ENCODE measurements around the gene ATF3.

Gene ATF3

DNA sequence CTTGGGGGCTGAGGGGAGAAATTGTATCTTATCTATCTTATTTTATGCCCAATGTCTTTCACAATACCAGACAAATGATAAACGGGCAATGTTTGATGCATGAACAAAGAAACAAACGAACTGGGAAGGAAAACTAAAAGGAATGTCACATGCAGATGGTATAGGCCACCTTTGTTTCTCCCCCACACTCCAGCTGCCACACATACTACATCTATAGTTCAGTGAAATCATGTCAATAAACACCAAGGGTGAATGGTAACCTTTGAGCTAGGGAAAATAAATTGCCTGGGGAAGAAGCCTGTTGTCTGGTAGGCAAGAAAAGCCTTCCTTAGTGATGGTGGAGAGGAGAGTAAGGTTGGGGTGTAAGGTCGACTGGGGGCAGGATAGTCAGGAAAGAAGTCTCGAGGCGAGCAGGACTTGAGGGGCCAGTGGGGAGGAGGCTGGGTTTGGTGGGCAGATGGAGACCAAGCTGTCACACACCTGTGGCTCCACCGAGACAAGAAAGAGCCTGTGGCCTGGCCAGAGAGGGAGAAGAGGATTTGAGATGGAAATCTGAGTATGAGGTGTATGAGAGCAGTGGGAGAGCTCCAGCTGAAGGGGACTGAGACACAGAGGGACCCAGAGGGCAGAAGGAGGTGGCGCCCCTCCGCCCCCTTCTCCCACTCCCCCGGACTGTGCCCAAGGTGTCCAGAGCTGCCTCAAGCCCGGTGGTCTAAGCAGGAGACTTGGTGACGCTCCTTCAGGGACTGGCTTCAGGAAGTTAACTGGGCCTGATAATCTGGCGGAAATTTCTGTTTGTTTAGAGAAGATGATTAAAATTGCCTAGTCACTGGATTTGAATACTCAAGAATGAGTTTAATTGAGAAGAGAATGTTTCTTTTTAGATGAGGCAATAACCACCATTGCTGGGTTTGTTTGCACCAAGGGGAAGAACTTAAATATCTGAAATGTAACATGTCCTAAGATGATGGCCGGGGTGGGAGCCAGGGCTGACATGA, 37.3 kb downstream of the ATF3 start:
- H3K4ac ChIP-seq (ENCODE audit: low read length), result no peak overlapping the region
- no peak overlapping the region for H3K27ac ChIP-seq (replicated peaks; ENCODE audit: low read length)
- H3K79me1 ChIP-seq (ENCODE audit: low read depth, low read length), result no peaks in the 10 kb centered on the region
- no peak for DNase-seq (ENCODE audit: low spot score)
- no peak overlapping the region for H4K91ac ChIP-seq (ENCODE audit: low read depth, low read length, poor library complexity)
- no peak overlapping the region for H3K23ac ChIP-seq (ENCODE audit: low read depth, low read length, poor library complexity)
- no peak overlapping the region for H2BK120ac ChIP-seq (ENCODE audit: low read depth, low read length)
- no CpG with 5 or more reads among the region's 13 CpGs for WGBS, 2 donors (ENCODE audit: extremely low coverage in 2 of 2, insufficient read length in 2 of 2, insufficient replicate concordance in 1 of 2)
- no peak overlapping the region for H2BK15ac ChIP-seq (ENCODE audit: low read length)
- H2AFZ ChIP-seq (ENCODE audit: low read length), result no peak overlapping the region
- H3K14ac ChIP-seq (ENCODE audit: low read length), result no peak overlapping the region
- no peak overlapping the region for H3K4me3 ChIP-seq (ENCODE audit: low read length in 2 of 2)
- H2BK12ac ChIP-seq (ENCODE audit: low read length), result no peak overlapping the region
- H3K4me2 ChIP-seq (ENCODE audit: insufficient read depth, low read length, poor library complexity, severe bottlenecking), result no peak overlapping the region
- H2AK5ac ChIP-seq (ENCODE audit: low read depth, low read length), result no peak overlapping the region
- no peak overlapping the region for H3K9ac ChIP-seq (ENCODE audit: low read depth, low read length, poor library complexity)
- peak overlapping the region; percentile 17 for H2BK5ac ChIP-seq (ENCODE audit: low read length)
- H3K4me1 ChIP-seq (ENCODE audit: control insufficient read depth in 2 of 2, insufficient read depth in 1 of 2, low read depth in 1 of 2, low read length in 2 of 2), result no peaks in the 10 kb centered on the region
- H3K18ac ChIP-seq (ENCODE audit: low read length), result peak overlapping the region; percentile 33
- no peaks in the 10 kb centered on the region for H3K9me3 ChIP-seq (replicated peaks in 1 of 2; ENCODE audit: control insufficient read depth in 2 of 2, insufficient read depth in 1 of 2, low read depth in 1 of 2, low read length in 2 of 2)
- peaks cover 0 to 19% (median 0%) of the 10 kb centered on the region in 3 experiments for H3K27me3 ChIP-seq (ENCODE audit: control insufficient read depth in 3 of 3, insufficient read depth in 3 of 3, low read depth in 1 of 3, low read length in 3 of 3)
- H3K36me3 ChIP-seq (replicated peaks in 1 of 2; ENCODE audit: control insufficient read depth in 2 of 2, insufficient read depth in 2 of 2, low read length in 2 of 2), result no peaks in the 10 kb centered on the region
- no peak overlapping the region for H4K8ac ChIP-seq (ENCODE audit: low read depth, low read length)

DNA sequence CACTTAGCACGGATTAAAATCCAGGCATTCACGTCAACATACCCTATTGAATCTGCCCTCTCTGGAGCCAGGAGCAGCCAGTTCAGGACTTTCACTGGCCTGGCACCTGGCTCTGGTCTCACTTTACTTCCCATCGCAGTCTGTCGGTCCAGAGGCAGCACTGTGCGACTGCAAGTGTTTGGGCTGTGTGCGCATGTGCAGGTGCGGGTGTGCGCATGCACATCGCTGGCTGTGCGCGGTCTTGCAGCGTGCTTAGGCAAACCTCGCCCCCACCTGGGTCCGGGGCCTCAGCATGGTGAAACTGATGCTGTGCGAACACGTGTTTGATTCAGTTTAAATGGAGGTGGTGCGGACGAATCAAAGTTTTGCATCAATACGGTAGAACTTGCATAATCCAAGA, 38.0 kb downstream of the ATF3 start:
- no peak overlapping the region for H3K4me3 ChIP-seq (ENCODE audit: low read length in 2 of 2)
- no peaks in the 10 kb centered on the region for H3K9me3 ChIP-seq (replicated peaks in 1 of 2; ENCODE audit: control insufficient read depth in 2 of 2, insufficient read depth in 1 of 2, low read depth in 1 of 2, low read length in 2 of 2)
- no peaks in the 10 kb centered on the region for H3K4me1 ChIP-seq (ENCODE audit: control insufficient read depth in 2 of 2, insufficient read depth in 1 of 2, low read depth in 1 of 2, low read length in 2 of 2)
- no peak for DNase-seq (ENCODE audit: low spot score)
- no CpG with 5 or more reads among the region's 19 CpGs for WGBS, 2 donors (ENCODE audit: extremely low coverage in 2 of 2, insufficient read length in 2 of 2, insufficient replicate concordance in 1 of 2)
- no peak overlapping the region for H2BK12ac ChIP-seq (ENCODE audit: low read length)
- no peak overlapping the region for H2BK5ac ChIP-seq (ENCODE audit: low read length)
- H2AFZ ChIP-seq (ENCODE audit: low read length), result no peak overlapping the region
- H4K8ac ChIP-seq (ENCODE audit: low read depth, low read length), result no peak overlapping the region
- H3K9ac ChIP-seq (ENCODE audit: low read depth, low read length, poor library complexity), result no peak overlapping the region
- H3K4ac ChIP-seq (ENCODE audit: low read length), result no peak overlapping the region
- no peaks in the 10 kb centered on the region for H3K36me3 ChIP-seq (replicated peaks in 1 of 2; ENCODE audit: control insufficient read depth in 2 of 2, insufficient read depth in 2 of 2, low read length in 2 of 2)
- H3K23ac ChIP-seq (ENCODE audit: low read depth, low read length, poor library complexity), result peak overlapping the region; percentile 45
- no peak overlapping the region for H2BK15ac ChIP-seq (ENCODE audit: low read length)
- no peak overlapping the region for H4K91ac ChIP-seq (ENCODE audit: low read depth, low read length, poor library complexity)
- no peak overlapping the region for H2BK120ac ChIP-seq (ENCODE audit: low read depth, low read length)
- no peak overlapping the region for H3K27ac ChIP-seq (replicated peaks; ENCODE audit: low read length)
- no peak overlapping the region for H2AK5ac ChIP-seq (ENCODE audit: low read depth, low read length)
- H3K27me3 ChIP-seq (ENCODE audit: control insufficient read depth in 3 of 3, insufficient read depth in 3 of 3, low read depth in 1 of 3, low read length in 3 of 3), result peaks cover 0 to 19% (median 0%) of the 10 kb centered on the region in 3 experiments
- no peaks in the 10 kb centered on the region for H3K79me1 ChIP-seq (ENCODE audit: low read depth, low read length)
- H3K4me2 ChIP-seq (ENCODE audit: insufficient read depth, low read length, poor library complexity, severe bottlenecking), result no peak overlapping the region
- peak overlapping the region; percentile 40 for H3K14ac ChIP-seq (ENCODE audit: low read length)
- H3K18ac ChIP-seq (ENCODE audit: low read length), result no peak overlapping the region

DNA sequence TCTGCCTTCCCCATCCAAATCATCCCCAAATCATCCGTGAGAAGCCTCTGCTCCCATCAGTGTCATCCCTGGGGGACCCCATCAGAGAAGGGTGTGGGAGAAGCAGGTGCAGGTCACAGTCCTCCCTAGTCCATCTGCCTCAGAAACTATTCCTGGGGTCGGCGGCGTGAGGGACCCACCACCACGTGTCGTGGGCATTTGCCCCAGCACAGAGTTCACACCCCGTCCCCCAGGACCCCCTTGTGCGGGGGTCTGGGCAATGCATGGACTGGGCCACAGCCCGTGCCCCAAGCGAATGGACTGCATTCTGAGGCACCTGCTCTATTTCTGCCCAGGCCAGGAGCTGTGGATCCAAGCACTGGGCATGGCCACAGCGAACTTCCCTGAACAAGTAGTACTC, 38.4 kb downstream of the ATF3 start:
- H3K36me3 ChIP-seq (replicated peaks in 1 of 2; ENCODE audit: control insufficient read depth in 2 of 2, insufficient read depth in 2 of 2, low read length in 2 of 2), result no peaks in the 10 kb centered on the region
- H3K9me3 ChIP-seq (replicated peaks in 1 of 2; ENCODE audit: control insufficient read depth in 2 of 2, insufficient read depth in 1 of 2, low read depth in 1 of 2, low read length in 2 of 2), result peaks cover 0 to 1% of the 10 kb centered on the region in 2 donors
- no peak overlapping the region for H4K91ac ChIP-seq (ENCODE audit: low read depth, low read length, poor library complexity)
- WGBS, 2 donors (ENCODE audit: extremely low coverage in 2 of 2, insufficient read length in 2 of 2, insufficient replicate concordance in 1 of 2), result no CpG with 5 or more reads among the region's 11 CpGs
- no peak overlapping the region for H3K9ac ChIP-seq (ENCODE audit: low read depth, low read length, poor library complexity)
- H2AFZ ChIP-seq (ENCODE audit: low read length), result no peak overlapping the region
- no peak overlapping the region for H3K4me2 ChIP-seq (ENCODE audit: insufficient read depth, low read length, poor library complexity, severe bottlenecking)
- no peak overlapping the region for H2BK120ac ChIP-seq (ENCODE audit: low read depth, low read length)
- H3K27me3 ChIP-seq (ENCODE audit: control insufficient read depth in 3 of 3, insufficient read depth in 3 of 3, low read depth in 1 of 3, low read length in 3 of 3), result peaks cover 0 to 19% (median 0%) of the 10 kb centered on the region in 3 experiments
- peak overlapping the region; percentile 40 for H3K14ac ChIP-seq (ENCODE audit: low read length)
- H3K18ac ChIP-seq (ENCODE audit: low read length), result no peak overlapping the region
- no peak overlapping the region for H4K8ac ChIP-seq (ENCODE audit: low read depth, low read length)
- H3K4me1 ChIP-seq (ENCODE audit: control insufficient read depth in 2 of 2, insufficient read depth in 1 of 2, low read depth in 1 of 2, low read length in 2 of 2), result no peaks in the 10 kb centered on the region
- no peak overlapping the region for H2AK5ac ChIP-seq (ENCODE audit: low read depth, low read length)
- no peak overlapping the region for H2BK12ac ChIP-seq (ENCODE audit: low read length)
- H2BK15ac ChIP-seq (ENCODE audit: low read length), result no peak overlapping the region
- H3K27ac ChIP-seq (replicated peaks; ENCODE audit: low read length), result no peak overlapping the region
- H3K4ac ChIP-seq (ENCODE audit: low read length), result no peak overlapping the region
- no peak overlapping the region for H2BK5ac ChIP-seq (ENCODE audit: low read length)
- no peaks in the 10 kb centered on the region for H3K79me1 ChIP-seq (ENCODE audit: low read depth, low read length)
- DNase-seq (ENCODE audit: low spot score), result no peak
- no peak overlapping the region for H3K4me3 ChIP-seq (ENCODE audit: low read length in 2 of 2)
- peak overlapping the region; percentile 45 for H3K23ac ChIP-seq (ENCODE audit: low read depth, low read length, poor library complexity)

DNA sequence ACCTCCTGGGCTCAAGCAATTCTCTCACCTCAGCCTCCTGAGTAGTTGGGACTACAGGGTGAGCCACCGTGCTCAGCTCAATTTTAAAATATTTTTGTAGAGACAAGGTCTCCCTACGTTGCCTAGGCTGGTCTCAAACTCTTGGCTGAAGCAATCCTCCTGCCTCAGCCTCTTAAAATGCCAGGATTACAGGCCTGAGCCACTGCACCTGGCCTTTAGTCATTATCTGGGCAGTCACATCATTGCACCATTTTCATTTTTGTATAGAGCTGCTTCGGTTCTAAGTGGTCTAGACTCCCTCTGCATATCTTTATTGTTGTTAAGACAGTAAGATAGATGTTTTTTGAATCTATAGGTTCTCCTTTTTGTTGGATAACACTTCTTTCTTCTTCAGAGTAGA, 39.9 kb downstream of the ATF3 start:
- no peak overlapping the region for H2BK5ac ChIP-seq (ENCODE audit: low read length)
- H3K18ac ChIP-seq (ENCODE audit: low read length), result no peak overlapping the region
- no peak overlapping the region for H2BK120ac ChIP-seq (ENCODE audit: low read depth, low read length)
- H2AK5ac ChIP-seq (ENCODE audit: low read depth, low read length), result no peak overlapping the region
- H3K14ac ChIP-seq (ENCODE audit: low read length), result no peak overlapping the region
- no peak overlapping the region for H4K8ac ChIP-seq (ENCODE audit: low read depth, low read length)
- no CpG with 5 or more reads among the region's 3 CpGs for WGBS, 2 donors (ENCODE audit: extremely low coverage in 2 of 2, insufficient read length in 2 of 2, insufficient replicate concordance in 1 of 2)
- H3K4me3 ChIP-seq (ENCODE audit: low read length in 2 of 2), result no peak overlapping the region
- no peak overlapping the region for H3K27ac ChIP-seq (replicated peaks; ENCODE audit: low read length)
- no peak overlapping the region for H2AFZ ChIP-seq (ENCODE audit: low read length)
- H3K9ac ChIP-seq (ENCODE audit: low read depth, low read length, poor library complexity), result no peak overlapping the region
- no peak overlapping the region for H2BK12ac ChIP-seq (ENCODE audit: low read length)
- no peak overlapping the region for H2BK15ac ChIP-seq (ENCODE audit: low read length)
- no peak overlapping the region for H3K23ac ChIP-seq (ENCODE audit: low read depth, low read length, poor library complexity)
- peaks cover 0 to 2% of the 10 kb centered on the region in 2 donors for H3K9me3 ChIP-seq (replicated peaks in 1 of 2; ENCODE audit: control insufficient read depth in 2 of 2, insufficient read depth in 1 of 2, low read depth in 1 of 2, low read length in 2 of 2)
- no peak overlapping the region for H4K91ac ChIP-seq (ENCODE audit: low read depth, low read length, poor library complexity)
- H3K36me3 ChIP-seq (replicated peaks in 1 of 2; ENCODE audit: control insufficient read depth in 2 of 2, insufficient read depth in 2 of 2, low read length in 2 of 2), result no peaks in the 10 kb centered on the region
- no peaks in the 10 kb centered on the region for H3K4me1 ChIP-seq (ENCODE audit: control insufficient read depth in 2 of 2, insufficient read depth in 1 of 2, low read depth in 1 of 2, low read length in 2 of 2)
- H3K27me3 ChIP-seq (ENCODE audit: control insufficient read depth in 3 of 3, insufficient read depth in 3 of 3, low read depth in 1 of 3, low read length in 3 of 3), result peaks cover 0 to 19% (median 0%) of the 10 kb centered on the region in 3 experiments
- no peaks in the 10 kb centered on the region for H3K79me1 ChIP-seq (ENCODE audit: low read depth, low read length)
- H3K4ac ChIP-seq (ENCODE audit: low read length), result no peak overlapping the region
- no peak overlapping the region for H3K4me2 ChIP-seq (ENCODE audit: insufficient read depth, low read length, poor library complexity, severe bottlenecking)
- no peak for DNase-seq (ENCODE audit: low spot score)
